Measurements from ENCODE around the gene GOLM1.

GOLM1 gene

GRCh38 chr9:86035827-86036440 is 63.4 kb downstream of the GOLM1 start:
- H3K9me3 ChIP-seq (ENCODE audit: control insufficient read depth in 5 of 5, low read length in 5 of 5): no peaks in the 10 kb centered on the region
- H3K36me3 ChIP-seq (ENCODE audit: control insufficient read depth in 5 of 5, insufficient read depth in 5 of 5, low read length in 5 of 5): peaks cover 0 to 22% (median 2%) of the 10 kb centered on the region in 5 donors
- no peaks in the 10 kb centered on the region for H3K4me1 ChIP-seq (ENCODE audit: control insufficient read depth in 5 of 5, insufficient read depth in 5 of 5, low read length in 5 of 5)
- no peaks in the 10 kb centered on the region for H3K27me3 ChIP-seq (ENCODE audit: control insufficient read depth in 5 of 5, insufficient read depth in 4 of 5, low read length in 5 of 5)
- no peak overlapping the region for H3K4me3 ChIP-seq (ENCODE audit: low read depth in 1 of 5, low read length in 5 of 5)
- no peak overlapping the region for H3K9ac ChIP-seq (ENCODE audit: low read length in 5 of 5)
- H3K27ac ChIP-seq (ENCODE audit: low read depth, low read length): no peak overlapping the region

- H3K9me3 ChIP-seq (ENCODE audit: control insufficient read depth in 5 of 5, low read length in 5 of 5): no peaks in the 10 kb centered on the region
- H3K27ac ChIP-seq (ENCODE audit: low read depth, low read length): no peak overlapping the region
- H3K36me3 ChIP-seq (ENCODE audit: control insufficient read depth in 5 of 5, insufficient read depth in 5 of 5, low read length in 5 of 5): peaks cover 0 to 22% (median 2%) of the 10 kb centered on the region in 5 donors
- H3K4me1 ChIP-seq (ENCODE audit: control insufficient read depth in 5 of 5, insufficient read depth in 5 of 5, low read length in 5 of 5): no peaks in the 10 kb centered on the region
- no peaks in the 10 kb centered on the region for H3K27me3 ChIP-seq (ENCODE audit: control insufficient read depth in 5 of 5, insufficient read depth in 4 of 5, low read length in 5 of 5)
- no peak overlapping the region for H3K4me3 ChIP-seq (ENCODE audit: low read depth in 1 of 5, low read length in 5 of 5)
- H3K9ac ChIP-seq (ENCODE audit: low read length in 5 of 5): no peak overlapping the region
Measured at GRCh38 chr9:86034863-86035734, 64.3 kb downstream of the GOLM1 start.

DNA sequence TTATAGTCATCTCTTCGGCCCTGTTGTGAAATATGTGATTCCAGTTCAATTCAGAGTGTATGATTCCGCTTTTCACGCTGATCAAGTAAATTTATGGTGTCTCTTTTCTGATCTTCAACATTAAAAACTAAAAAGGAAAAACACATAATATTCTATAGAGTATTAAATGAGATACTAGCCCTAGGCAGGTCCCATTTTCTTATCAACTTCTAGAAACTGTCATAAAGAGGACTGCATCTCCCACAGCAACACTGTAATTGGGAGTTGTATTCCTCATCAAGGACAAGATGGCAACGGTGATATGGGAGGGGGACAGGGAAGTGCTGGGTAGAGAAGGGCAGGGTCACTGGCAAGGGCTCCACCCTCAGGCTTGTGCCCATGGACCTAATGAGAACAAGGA is 71.6 kb downstream of the GOLM1 start:
- no peaks in the 10 kb centered on the region for H3K27me3 ChIP-seq (ENCODE audit: control insufficient read depth in 5 of 5, insufficient read depth in 4 of 5, low read length in 5 of 5)
- H3K9me3 ChIP-seq (ENCODE audit: control insufficient read depth in 5 of 5, low read length in 5 of 5): peaks cover 0 to 8% (median 0%) of the 10 kb centered on the region in 5 donors
- H3K9ac ChIP-seq (ENCODE audit: low read length in 5 of 5): no peak overlapping the region
- no peak overlapping the region for H3K4me3 ChIP-seq (ENCODE audit: low read depth in 1 of 5, low read length in 5 of 5)
- no peak overlapping the region for H3K27ac ChIP-seq (ENCODE audit: low read depth, low read length)
- peaks cover 9 to 52% (median 40%) of the 10 kb centered on the region in 5 donors for H3K36me3 ChIP-seq (ENCODE audit: control insufficient read depth in 5 of 5, insufficient read depth in 5 of 5, low read length in 5 of 5)
- H3K4me1 ChIP-seq (ENCODE audit: control insufficient read depth in 5 of 5, insufficient read depth in 5 of 5, low read length in 5 of 5): no peaks in the 10 kb centered on the region

DNA sequence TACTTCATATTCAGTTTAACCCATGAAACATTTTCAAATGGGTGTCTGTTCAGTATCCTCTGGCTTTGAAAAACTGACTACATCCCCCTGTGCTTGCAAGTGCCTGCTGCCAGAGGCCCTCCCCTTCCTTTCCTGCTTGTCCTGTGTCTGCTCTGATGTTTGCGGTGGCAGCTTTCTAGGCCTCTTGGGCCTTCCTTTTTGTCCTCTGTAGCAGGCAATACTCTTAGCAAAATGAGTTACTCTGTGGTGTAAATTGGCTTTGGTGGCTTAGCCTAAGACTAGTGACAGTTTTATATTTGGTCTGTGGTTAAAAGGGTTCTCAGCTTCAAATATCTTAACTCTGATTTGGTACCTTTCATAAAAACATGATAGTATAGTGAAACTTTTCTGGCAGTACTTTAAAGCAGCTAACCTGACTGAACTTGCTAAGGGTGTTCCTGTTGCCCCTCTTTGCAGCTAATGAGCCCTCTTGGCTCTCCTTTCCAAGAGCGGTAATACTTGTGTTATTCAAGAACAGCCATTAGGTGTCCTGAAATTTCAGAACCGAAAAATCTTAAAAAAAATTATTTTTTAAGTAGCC is 76.6 kb downstream of the GOLM1 start:
- no peak overlapping the region for H3K4me3 ChIP-seq (ENCODE audit: low read depth in 1 of 5, low read length in 5 of 5)
- peaks cover 30 to 65% (median 58%) of the 10 kb centered on the region in 5 donors for H3K36me3 ChIP-seq (ENCODE audit: control insufficient read depth in 5 of 5, insufficient read depth in 5 of 5, low read length in 5 of 5)
- H3K27ac ChIP-seq (ENCODE audit: low read depth, low read length): no peak overlapping the region
- H3K4me1 ChIP-seq (ENCODE audit: control insufficient read depth in 5 of 5, insufficient read depth in 5 of 5, low read length in 5 of 5): no peaks in the 10 kb centered on the region
- no peak overlapping the region for H3K9ac ChIP-seq (ENCODE audit: low read length in 5 of 5)
- H3K9me3 ChIP-seq (ENCODE audit: control insufficient read depth in 5 of 5, low read length in 5 of 5): no peaks in the 10 kb centered on the region
- H3K27me3 ChIP-seq (ENCODE audit: control insufficient read depth in 5 of 5, insufficient read depth in 4 of 5, low read length in 5 of 5): no peaks in the 10 kb centered on the region

GRCh38 chr9:86021166-86021565 is 78.2 kb downstream of the GOLM1 start:
- H3K27me3 ChIP-seq (ENCODE audit: control insufficient read depth in 5 of 5, insufficient read depth in 4 of 5, low read length in 5 of 5): no peaks in the 10 kb centered on the region
- no peak overlapping the region for H3K9ac ChIP-seq (ENCODE audit: low read length in 5 of 5)
- H3K36me3 ChIP-seq (ENCODE audit: control insufficient read depth in 5 of 5, insufficient read depth in 5 of 5, low read length in 5 of 5): peaks cover 32 to 63% (median 56%) of the 10 kb centered on the region in 5 donors

GRCh38 chr9:86020731-86021130 is 78.6 kb downstream of the GOLM1 start:
- Histone ChIP-seq H3K4me1 (ENCODE audit: control insufficient read depth in 5 of 5, insufficient read depth in 5 of 5, low read length in 5 of 5) (no peaks in the 10 kb centered on the region), H3K9me3 (ENCODE audit: control insufficient read depth in 5 of 5, low read length in 5 of 5) (no peaks in the 10 kb centered on the region), H3K27ac (ENCODE audit: low read depth, low read length) (no peak overlapping the region), H3K4me3 (ENCODE audit: low read depth in 1 of 5, low read length in 5 of 5) (no peak overlapping the region), H3K27me3 (ENCODE audit: control insufficient read depth in 5 of 5, insufficient read depth in 4 of 5, low read length in 5 of 5) (no peaks in the 10 kb centered on the region), H3K36me3 (ENCODE audit: control insufficient read depth in 5 of 5, insufficient read depth in 5 of 5, low read length in 5 of 5) (peaks cover 30 to 58% (median 53%) of the 10 kb centered on the region in 5 donors), H3K9ac (ENCODE audit: low read length in 5 of 5) (no peak overlapping the region)

More at GRCh38 chr9:86021166-86021565, 78.2 kb downstream of the GOLM1 start:
- Histone ChIP-seq H3K9me3 (ENCODE audit: control insufficient read depth in 5 of 5, low read length in 5 of 5) (no peaks in the 10 kb centered on the region), H3K4me1 (ENCODE audit: control insufficient read depth in 5 of 5, insufficient read depth in 5 of 5, low read length in 5 of 5) (no peaks in the 10 kb centered on the region), H3K27ac (ENCODE audit: low read depth, low read length) (no peak overlapping the region), H3K4me3 (ENCODE audit: low read depth in 1 of 5, low read length in 5 of 5) (no peak overlapping the region)

DNA sequence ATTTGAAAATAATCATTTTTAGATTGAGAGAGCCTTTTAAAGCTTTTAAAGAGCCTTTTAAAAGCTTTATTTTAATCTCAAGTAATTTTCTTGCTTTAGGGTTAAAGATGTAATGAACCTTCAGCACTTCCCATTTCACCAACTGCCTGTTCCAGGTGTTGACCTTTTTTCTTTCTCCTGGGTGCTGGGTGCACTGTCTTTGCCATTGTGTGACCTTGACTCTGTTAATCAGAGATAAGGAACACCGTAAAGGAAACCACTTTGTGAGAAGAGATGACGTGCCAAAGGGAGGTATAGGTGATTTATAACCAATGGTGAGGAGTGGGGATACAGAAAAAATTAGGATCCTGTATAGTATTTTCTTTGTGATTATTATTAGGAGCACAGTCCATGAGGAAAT is 90.2 kb downstream of the GOLM1 start:
- H3K36me3 ChIP-seq (ENCODE audit: control insufficient read depth in 5 of 5, insufficient read depth in 5 of 5, low read length in 5 of 5): peaks cover 37 to 60% (median 55%) of the 10 kb centered on the region in 5 donors
- H3K9ac ChIP-seq (ENCODE audit: low read length in 5 of 5): no peak overlapping the region
- H3K4me1 ChIP-seq (ENCODE audit: control insufficient read depth in 5 of 5, insufficient read depth in 5 of 5, low read length in 5 of 5): no peaks in the 10 kb centered on the region
- H3K4me3 ChIP-seq (ENCODE audit: low read depth in 1 of 5, low read length in 5 of 5): no peak overlapping the region
- H3K9me3 ChIP-seq (ENCODE audit: control insufficient read depth in 5 of 5, low read length in 5 of 5): peaks cover 0 to 4% (median 3%) of the 10 kb centered on the region in 5 donors
- no peaks in the 10 kb centered on the region for H3K27me3 ChIP-seq (ENCODE audit: control insufficient read depth in 5 of 5, insufficient read depth in 4 of 5, low read length in 5 of 5)
- no peak overlapping the region for H3K27ac ChIP-seq (ENCODE audit: low read depth, low read length)

DNA sequence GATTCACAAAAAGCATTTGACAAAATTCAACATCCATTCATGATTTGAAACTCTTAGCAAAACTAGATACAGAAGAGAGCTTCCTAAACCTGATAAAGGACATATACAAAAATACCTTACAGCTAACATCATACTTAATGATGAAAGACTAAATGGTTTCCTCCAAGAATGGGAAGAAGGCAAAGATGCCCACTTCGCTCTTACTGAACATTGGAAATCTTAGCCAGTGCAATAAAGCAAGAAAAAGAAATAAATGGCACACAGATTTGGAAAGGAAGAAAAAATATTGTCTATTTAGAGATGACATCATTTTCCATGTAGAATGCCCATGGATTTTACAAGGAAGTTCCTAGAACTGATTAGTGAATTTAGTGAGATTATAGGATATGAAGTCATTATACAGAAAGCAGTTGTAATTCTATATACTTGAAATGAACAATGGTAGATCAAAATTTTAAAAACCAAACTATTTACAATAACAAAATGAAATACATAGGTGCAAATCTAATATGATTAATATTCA is 94.0 kb downstream of the GOLM1 start:
- Histone ChIP-seq H3K36me3 (ENCODE audit: control insufficient read depth in 5 of 5, insufficient read depth in 5 of 5, low read length in 5 of 5) (peaks cover 26 to 57% (median 43%) of the 10 kb centered on the region in 5 donors), H3K4me3 (ENCODE audit: low read depth in 1 of 5, low read length in 5 of 5) (no peak overlapping the region), H3K9me3 (ENCODE audit: control insufficient read depth in 5 of 5, low read length in 5 of 5) (peaks cover 0 to 4% (median 3%) of the 10 kb centered on the region in 5 donors), H3K9ac (ENCODE audit: low read length in 5 of 5) (no peak overlapping the region), H3K27me3 (ENCODE audit: control insufficient read depth in 5 of 5, insufficient read depth in 4 of 5, low read length in 5 of 5) (no peaks in the 10 kb centered on the region), H3K4me1 (ENCODE audit: control insufficient read depth in 5 of 5, insufficient read depth in 5 of 5, low read length in 5 of 5) (no peaks in the 10 kb centered on the region), H3K27ac (ENCODE audit: low read depth, low read length) (no peak overlapping the region)

- H3K9ac ChIP-seq (ENCODE audit: low read length in 5 of 5): no peak overlapping the region
- H3K36me3 ChIP-seq (ENCODE audit: control insufficient read depth in 5 of 5, insufficient read depth in 5 of 5, low read length in 5 of 5): peaks cover 10 to 30% (median 22%) of the 10 kb centered on the region in 5 donors
- H3K27ac ChIP-seq (ENCODE audit: low read depth, low read length): no peak overlapping the region
- H3K4me3 ChIP-seq (ENCODE audit: low read depth in 1 of 5, low read length in 5 of 5): no peak overlapping the region
- H3K9me3 ChIP-seq (ENCODE audit: control insufficient read depth in 5 of 5, low read length in 5 of 5): no peaks in the 10 kb centered on the region
- H3K27me3 ChIP-seq (ENCODE audit: control insufficient read depth in 5 of 5, insufficient read depth in 4 of 5, low read length in 5 of 5): no peaks in the 10 kb centered on the region
- no peaks in the 10 kb centered on the region for H3K4me1 ChIP-seq (ENCODE audit: control insufficient read depth in 5 of 5, insufficient read depth in 5 of 5, low read length in 5 of 5)
Measured at GRCh38 chr9:85995599-85995998, 103.8 kb downstream of the GOLM1 start.

- H3K27me3 ChIP-seq (ENCODE audit: control insufficient read depth in 5 of 5, insufficient read depth in 4 of 5, low read length in 5 of 5): no peaks in the 10 kb centered on the region
- H3K36me3 ChIP-seq (ENCODE audit: control insufficient read depth in 5 of 5, insufficient read depth in 5 of 5, low read length in 5 of 5): peaks cover 11 to 31% (median 22%) of the 10 kb centered on the region in 5 donors
- H3K9me3 ChIP-seq (ENCODE audit: control insufficient read depth in 5 of 5, low read length in 5 of 5): no peaks in the 10 kb centered on the region
- H3K9ac ChIP-seq (ENCODE audit: low read length in 5 of 5): no peak overlapping the region
- H3K27ac ChIP-seq (ENCODE audit: low read depth, low read length): no peak overlapping the region
- H3K4me3 ChIP-seq (ENCODE audit: low read depth in 1 of 5, low read length in 5 of 5): no peak overlapping the region
- no peaks in the 10 kb centered on the region for H3K4me1 ChIP-seq (ENCODE audit: control insufficient read depth in 5 of 5, insufficient read depth in 5 of 5, low read length in 5 of 5)
Measured at GRCh38 chr9:85995097-85995496, 104.3 kb downstream of the GOLM1 start.

Measured in subcutaneous abdominal adipose tissue (tissue), 5 donors.